Nucleus accumbens (tissue), 56 donors: ENCODE data around the gene CCDC160.
"Not testable (repeated sequence)": the region's sequence is repeated elsewhere in the genome, so short reads cannot be mapped to it uniquely, and the experiment has no call there.

Experiments
- DNase-seq, 56 donors: peaks; one replicate each; lab custom pipeline; 2025; lab: John Stamatoyannopoulos, UW

The CCDC160 gene

GRCh38 chrX:134236626-134237614 lies at the start of gene CCDC160:
Gene CCDC160, plus strand, starts transcription at chrX:134237182. Its CDS starts 7,619 bp downstream, at chrX:134244801.
- peak in 49 of 56 donors; percentile 2 to 75 (median 33) for DNase-seq

DNA sequence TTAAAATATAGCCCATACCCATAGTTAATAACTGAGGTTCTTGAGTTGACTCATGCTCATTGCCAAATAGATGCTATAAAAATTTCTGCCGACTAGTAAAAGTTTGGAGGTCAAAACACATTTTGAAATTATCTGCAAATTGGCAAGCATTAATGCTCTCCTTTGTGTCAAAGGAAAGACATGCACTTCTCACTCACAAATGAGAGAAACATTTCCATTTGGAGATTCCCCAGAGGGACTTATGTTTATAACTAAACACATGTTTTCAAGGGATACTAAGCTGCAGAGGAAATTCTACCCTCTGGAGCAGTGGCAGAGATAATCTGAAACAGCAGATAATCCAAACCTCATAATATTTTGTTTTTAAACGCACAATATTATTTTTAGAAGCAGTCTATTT lies 45.7 kb upstream of the CCDC160 start:
- DNase-seq, result no peak

- DNase-seq, result no peak
These were observed 42.1 kb upstream of the CCDC160 start for GRCh38 chrX:134194915-134195314.

GRCh38 chrX:134202561-134202960 lies 34.4 kb upstream of the CCDC160 start:
- no peak for DNase-seq

DNA sequence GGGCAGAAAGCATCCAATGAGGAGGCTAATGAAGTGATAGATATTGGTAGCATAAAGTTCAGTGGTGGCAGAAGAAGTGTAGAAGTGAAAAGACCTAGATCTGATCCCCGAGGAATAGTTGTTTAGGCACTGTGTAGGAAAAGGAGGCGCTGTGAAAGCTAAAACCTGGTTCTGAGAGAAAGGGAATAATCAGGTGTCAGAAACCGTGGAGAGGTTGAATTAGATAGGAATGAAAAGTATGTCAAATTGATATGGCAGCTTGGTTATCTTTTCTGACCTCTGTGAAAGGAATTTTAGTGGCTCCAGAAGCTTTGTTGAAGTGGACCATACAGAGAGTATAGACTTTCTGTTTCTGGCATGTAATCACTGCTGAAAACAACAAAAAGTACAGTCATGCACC lies 30.8 kb upstream of the CCDC160 start:
- DNase-seq, result no peak

- no peak for DNase-seq
These were observed 26.5 kb upstream of the CCDC160 start for GRCh38 chrX:134210465-134210864.

DNA sequence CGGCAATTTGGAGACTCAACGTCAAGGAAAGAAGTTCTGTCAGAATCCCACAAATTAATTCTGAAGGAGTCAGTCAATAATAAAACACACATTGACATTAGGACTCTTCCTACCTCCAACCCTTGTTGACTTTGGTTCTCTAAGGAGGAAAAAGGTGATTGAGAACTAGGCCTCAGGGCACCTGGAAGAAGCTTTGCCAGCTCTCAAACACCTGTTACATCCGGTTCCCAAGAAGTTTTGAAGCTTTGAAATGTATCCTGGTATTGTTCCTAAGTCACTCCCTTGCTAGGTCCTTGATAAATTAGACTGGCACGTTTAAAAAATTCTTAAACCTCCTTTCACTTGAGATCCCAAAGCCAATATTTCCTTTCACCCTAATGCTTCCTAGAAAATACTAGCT lies 1.7 kb upstream of the CCDC160 start:
- DNase-seq, result no peak

DNA sequence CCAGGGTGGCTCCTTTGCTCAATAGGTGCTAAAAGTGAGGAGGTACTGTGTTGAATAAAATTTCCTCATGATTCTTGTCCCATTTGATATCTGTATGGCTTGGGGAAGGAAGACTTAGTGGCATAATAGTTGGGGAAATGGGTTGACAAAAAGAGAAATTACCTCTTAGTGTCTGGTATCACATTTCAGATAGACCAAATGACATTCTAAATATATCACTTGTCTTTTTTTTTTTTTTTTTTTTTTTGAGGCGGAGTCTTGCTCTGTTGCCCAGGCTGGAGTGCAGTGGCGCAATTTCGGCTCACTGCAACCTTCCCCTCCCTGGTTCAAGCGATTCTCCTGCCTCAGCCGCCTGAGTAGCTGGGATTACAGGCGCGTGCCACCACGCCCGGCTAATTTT lies 1.2 kb downstream of the CCDC160 start:
- DNase-seq, result not testable (repeated sequence)

GRCh38 chrX:134239016-134239415 lies 2.0 kb downstream of the CCDC160 start:
- DNase-seq, result no peak

- DNase-seq, result no peak
These were observed 3.2 kb downstream of the CCDC160 start for GRCh38 chrX:134240209-134240608.

- no peak for DNase-seq
These were observed 5.1 kb downstream of the CCDC160 start for GRCh38 chrX:134241960-134242619.

GRCh38 chrX:134244043-134244442 lies 7.1 kb downstream of the CCDC160 start:
- no peak for DNase-seq

DNA sequence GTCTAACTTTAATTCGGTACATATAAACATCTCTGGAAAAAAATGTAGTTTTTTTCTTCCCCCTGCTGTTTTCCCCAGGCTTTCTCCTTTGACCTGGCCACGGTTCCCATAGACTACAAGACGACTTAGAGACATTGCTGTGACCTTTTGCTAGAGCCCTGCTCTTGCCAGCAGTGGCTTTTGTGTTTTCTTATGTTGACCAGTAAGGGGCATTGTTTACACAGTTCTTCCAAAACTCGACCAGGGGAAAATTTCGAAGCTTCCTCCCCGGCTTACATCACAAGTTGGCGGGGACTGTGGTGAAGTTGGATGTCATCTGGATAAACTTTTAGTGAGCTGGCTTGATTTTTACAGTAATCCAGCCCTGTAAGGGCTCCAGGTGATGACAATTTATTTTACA lies 9.3 kb downstream of the CCDC160 start:
- DNase-seq, result peak in 11 of 56 donors; percentile 0 to 11 (median 2)

DNA sequence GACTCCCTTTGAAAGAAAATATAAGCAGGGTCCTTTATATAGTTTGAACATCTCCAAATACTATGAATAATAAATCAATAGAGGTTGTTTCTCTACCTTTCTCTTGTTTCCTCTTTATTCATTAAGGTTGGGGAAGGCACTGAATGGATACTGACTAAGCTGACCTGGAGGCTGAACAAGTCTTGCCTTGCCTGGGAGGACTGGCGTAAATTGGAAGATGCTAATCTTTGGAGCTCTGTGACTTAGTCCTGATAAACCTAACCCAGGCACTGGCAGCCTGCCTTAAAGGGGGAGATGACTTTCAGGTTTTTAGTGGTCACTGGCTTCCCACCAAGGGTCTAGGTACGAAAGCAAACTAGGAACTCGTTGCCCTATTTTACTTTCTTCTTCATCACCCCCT lies 10.5 kb downstream of the CCDC160 start:
- DNase-seq, result no peak

DNA sequence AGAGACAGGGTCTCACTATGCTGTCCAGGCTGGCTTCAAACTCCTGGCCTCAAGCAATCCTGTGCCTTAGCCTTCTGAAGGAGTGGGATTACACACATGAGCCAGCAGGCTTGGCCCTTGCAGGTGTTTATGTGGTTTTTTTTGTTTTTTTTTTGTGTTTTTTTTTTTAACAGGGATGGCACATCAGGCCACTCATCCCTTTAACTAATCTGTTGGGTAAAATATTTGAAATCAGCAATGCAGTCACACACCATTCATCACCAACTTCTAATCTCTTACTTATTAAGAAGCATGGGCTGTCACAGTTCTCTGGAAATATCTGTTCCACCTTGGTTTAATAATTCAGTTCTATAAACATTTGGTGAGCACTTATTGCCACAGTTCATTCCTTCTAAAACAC lies 12.3 kb downstream of the CCDC160 start:
- no peak for DNase-seq

- peak in 21 of 56 donors; percentile 0 to 22 (median 3) for DNase-seq
These were observed 14.3 kb downstream of the CCDC160 start for GRCh38 chrX:134251241-134251640.

DNA sequence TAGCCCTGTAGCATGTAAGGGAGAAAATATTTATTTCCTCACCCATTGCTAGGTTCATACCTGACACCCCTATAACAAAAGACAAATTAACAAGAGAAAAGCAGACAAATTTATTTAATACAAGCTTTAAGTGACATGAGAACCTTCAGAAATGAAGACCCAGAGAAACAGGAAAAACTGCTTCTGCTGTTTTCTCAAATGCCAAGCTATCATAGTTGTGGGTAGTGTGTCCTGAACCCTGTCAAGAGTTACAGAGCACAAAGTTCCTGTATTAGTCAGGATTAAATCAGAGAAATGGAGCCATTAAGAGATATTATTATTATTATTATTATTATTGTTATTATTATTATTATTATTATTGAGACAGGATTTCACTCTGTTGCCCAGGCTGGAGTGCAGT lies 17.5 kb downstream of the CCDC160 start:
- no peak for DNase-seq

DNA sequence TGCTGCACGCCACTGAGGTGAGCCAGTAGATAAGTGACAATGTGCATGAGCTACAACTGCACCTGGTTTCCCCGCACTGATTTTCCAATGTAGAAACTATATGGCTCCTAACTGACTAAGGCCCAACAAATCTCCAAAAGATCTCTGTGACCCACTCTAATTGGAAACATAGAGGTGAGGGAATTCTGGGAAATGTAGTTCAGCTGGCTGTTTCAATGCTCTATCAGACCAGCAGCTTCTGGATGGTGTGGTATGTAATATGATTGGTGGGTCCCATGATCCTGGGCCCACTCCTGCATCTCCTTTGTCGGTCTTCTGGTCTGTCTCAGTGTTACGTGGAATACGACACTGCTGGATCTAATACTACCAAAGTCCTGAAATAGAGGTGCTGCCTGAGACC lies 18.6 kb downstream of the CCDC160 start:
- no peak for DNase-seq

- no peak for DNase-seq
These were observed 19.7 kb downstream of the CCDC160 start for GRCh38 chrX:134256684-134257083.

DNA sequence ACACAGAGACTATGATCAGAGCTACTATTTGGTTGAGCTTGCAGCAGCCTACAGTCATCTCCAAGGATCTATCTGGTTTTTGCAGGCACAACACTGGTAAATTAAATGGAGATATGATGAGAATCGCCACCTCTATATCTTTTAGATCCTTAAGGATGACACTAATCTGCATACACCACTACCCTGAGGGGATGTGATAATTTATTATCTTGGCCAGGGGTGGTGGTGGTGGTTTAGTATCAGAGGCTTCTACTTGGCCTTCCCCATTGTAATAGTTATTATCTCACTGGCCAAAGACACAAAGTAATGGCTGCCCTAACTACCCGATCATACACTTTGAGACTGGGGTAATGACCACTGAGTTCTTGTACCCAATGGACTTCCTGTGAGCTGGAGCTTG lies 21.2 kb downstream of the CCDC160 start:
- DNase-seq, result no peak

DNA sequence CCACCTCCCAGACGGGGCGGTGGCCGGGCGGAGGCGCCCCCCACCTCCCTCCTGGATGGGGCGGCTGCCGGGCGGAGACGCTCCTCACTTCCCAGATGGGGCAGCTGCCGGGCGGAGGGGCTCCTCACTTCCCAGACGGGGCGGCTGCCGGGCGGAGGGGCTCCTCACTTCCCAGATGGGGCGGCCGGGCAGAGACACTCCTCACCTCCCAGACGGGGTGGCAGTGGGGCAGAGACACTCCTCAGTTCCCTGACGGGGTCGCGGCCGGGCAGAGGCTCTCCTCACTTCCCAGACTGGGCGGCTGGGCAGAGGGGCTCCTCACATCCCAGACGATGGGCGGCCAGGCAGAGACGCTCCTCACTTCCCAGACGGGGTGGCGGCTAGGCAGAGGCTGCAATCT lies 49.0 kb downstream of the CCDC160 start:
- DNase-seq, result not testable (repeated sequence)

- DNase-seq, result no peak
These were observed 50.4 kb downstream of the CCDC160 start for GRCh38 chrX:134287346-134287745.
